Ishikawa (cell line): ENCODE measurements around the gene CCNA1.

ENCODE experiments used
- CEBPB ChIP-seq: IDR thresholded peaks from 2 replicates; pipeline ENCODE4 v1.6.1; 2012
- CREB1 ChIP-seq: IDR thresholded peaks from 2 replicates; pipeline ENCODE4 v1.6.1; 2012; ENCODE audit warnings: low read depth
- EGR1 ChIP-seq: IDR thresholded peaks from 2 replicates; pipeline ENCODE4 v1.6.1; 2012
- EP300 ChIP-seq: IDR thresholded peaks from 2 replicates; pipeline ENCODE4 v1.6.1; 2012; ENCODE audit warnings: borderline replicate concordance
- FOXM1 ChIP-seq: IDR thresholded peaks from 2 replicates; pipeline ENCODE4 v1.6.1; 2012; ENCODE audit warnings: low read depth, borderline replicate concordance
- NFIC ChIP-seq: IDR thresholded peaks from 2 replicates; pipeline ENCODE4 v1.6.1; 2012
- RAD21 ChIP-seq: IDR thresholded peaks from 2 replicates; pipeline ENCODE4 v1.6.1; 2012; ENCODE audit warnings: low read depth
- REST ChIP-seq: IDR thresholded peaks from 2 replicates; pipeline ENCODE4 v1.6.1; 2012; ENCODE audit warnings: low read depth, mild to moderate bottlenecking
- TAF1 ChIP-seq: IDR thresholded peaks from 2 replicates; pipeline ENCODE4 v1.6.1; 2012; ENCODE audit warnings: low read depth, mild to moderate bottlenecking
- TEAD4 ChIP-seq: IDR thresholded peaks from 2 replicates; pipeline ENCODE4 v1.6.1; 2012
- YY1 ChIP-seq: IDR thresholded peaks from 2 replicates; pipeline ENCODE4 v1.6.1; 2012; ENCODE audit warnings: low read depth
- ZBTB7A ChIP-seq: IDR thresholded peaks from 2 replicates; pipeline ENCODE4 v1.6.1; 2012; ENCODE audit warnings: low read depth
- TF ChIP-seq, protein P1 (sequence below): IDR thresholded peaks from 2 replicates; pipeline ENCODE4 v1.6.1; 2012

- TF ChIP-seq ZBTB7A (no peak), REST (no peak), RAD21 (no peak), CREB1 (no peak), YY1 (no peak), NFIC (no peak), FOXM1 (no peak), CEBPB (no peak), EGR1 (no peak), TAF1 (no peak), TEAD4 (no peak), EP300 (no peak)
- TF ChIP-seq, protein P1, sequence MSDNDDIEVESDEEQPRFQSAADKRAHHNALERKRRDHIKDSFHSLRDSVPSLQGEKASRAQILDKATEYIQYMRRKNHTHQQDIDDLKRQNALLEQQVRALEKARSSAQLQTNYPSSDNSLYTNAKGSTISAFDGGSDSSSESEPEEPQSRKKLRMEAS: no peak
These were observed 46.8 kb upstream of the CCNA1 start for GRCh38 chr13:36385489-36385888.
